Adrenal gland (tissue), 5 donors: Measurements from ENCODE around the gene CBL.

Experiments used
- POLR2A ChIP-seq, 2 donors: fragments of 450-650 bp; IDR thresholded peaks; one replicate each; pipeline ENCODE4 v1.6.1; 2017; ENCODE audit warnings: antibody characterized with exemption in 2 of 2, mild to moderate bottlenecking in 2 of 2, moderate library complexity in 1 of 2
- TF ChIP-seq, protein P1 (sequence below), 6 experiments: fragments of 450-650 bp in 4 of 6; fragments of 200-600 bp in 2 of 6; sonication (generic) in 1 of 6; IDR thresholded peaks; 1 replicate in 5 of 6; 2 replicates in 1 of 6; pipeline versions ENCODE4 v1.5.1 to v1.8.0; 2016 to 2021; ENCODE audit warnings: antibody characterized with exemption in 6 of 6, mild to moderate bottlenecking in 2 of 6, moderate library complexity in 1 of 6
- donor health status: DM: no; HTN: no; CAD: no.

GRCh38 chr11:119310682-119311052, 104.5 kb downstream of the CBL start:
- TF ChIP-seq, protein P1, sequence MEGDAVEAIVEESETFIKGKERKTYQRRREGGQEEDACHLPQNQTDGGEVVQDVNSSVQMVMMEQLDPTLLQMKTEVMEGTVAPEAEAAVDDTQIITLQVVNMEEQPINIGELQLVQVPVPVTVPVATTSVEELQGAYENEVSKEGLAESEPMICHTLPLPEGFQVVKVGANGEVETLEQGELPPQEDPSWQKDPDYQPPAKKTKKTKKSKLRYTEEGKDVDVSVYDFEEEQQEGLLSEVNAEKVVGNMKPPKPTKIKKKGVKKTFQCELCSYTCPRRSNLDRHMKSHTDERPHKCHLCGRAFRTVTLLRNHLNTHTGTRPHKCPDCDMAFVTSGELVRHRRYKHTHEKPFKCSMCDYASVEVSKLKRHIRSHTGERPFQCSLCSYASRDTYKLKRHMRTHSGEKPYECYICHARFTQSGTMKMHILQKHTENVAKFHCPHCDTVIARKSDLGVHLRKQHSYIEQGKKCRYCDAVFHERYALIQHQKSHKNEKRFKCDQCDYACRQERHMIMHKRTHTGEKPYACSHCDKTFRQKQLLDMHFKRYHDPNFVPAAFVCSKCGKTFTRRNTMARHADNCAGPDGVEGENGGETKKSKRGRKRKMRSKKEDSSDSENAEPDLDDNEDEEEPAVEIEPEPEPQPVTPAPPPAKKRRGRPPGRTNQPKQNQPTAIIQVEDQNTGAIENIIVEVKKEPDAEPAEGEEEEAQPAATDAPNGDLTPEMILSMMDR (IDR thresholded peaks at IDR 0.05): no peak
- no peak for TF ChIP-seq POLR2A (IDR thresholded peaks at IDR 0.05)
